Colon (tissue), 2 donors: ENCODE results near the gene CSNK1E.

ENCODE experiments used
- FAIRE-seq: peaks from 2 replicates; lab custom pipeline; 2012; peaks lifted over from hg19 to GRCh38; lab: Jason Lieb, UNC
- donor health status: control.
- donor health status: control.

The CSNK1E gene

DNA sequence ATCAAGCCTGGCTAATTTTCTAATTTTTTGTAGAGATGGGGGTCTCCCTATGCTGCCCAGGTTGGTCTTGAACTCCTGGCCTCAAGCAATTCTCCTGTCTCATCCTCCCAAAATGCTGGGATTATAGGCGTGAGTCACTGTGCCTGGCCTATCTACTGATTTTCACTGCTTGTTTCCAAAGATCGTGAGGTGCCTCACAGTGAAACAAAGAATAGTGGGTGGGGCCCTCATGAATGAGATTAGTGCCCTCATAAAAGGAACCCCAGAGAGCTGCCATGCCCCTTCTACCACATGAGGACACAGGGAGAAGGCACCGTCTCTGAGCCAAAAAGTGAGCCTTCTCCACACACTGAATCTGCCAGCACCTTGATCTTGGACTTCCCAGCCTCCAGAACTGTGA lies 67.9 kb downstream of the CSNK1E start:
- FAIRE-seq: no peak

- no peak for FAIRE-seq
Measured at GRCh38 chr22:38248280-38248679, 69.0 kb downstream of the CSNK1E start.

- FAIRE-seq: no peak
Measured at GRCh38 chr22:38247713-38248112, 69.5 kb downstream of the CSNK1E start.

DNA sequence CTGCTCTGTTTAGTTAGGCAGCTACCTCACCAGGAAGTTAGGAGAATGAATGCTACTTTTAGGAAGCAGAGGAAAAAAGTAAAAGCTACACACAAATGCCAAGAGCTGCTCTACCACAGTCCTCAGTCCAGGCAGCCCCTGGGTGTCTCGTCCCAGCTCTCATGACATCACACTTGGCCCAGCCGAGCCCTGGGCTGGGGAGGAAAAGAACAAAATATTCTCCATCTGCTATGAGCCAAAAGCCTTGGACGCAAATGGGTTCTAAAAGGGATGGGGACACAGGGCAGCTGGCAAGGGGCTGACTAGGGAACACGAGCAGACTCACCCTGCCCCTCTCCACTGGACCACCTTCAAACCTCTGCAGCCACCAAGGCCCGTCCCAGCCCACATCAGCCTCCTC lies 70.5 kb downstream of the CSNK1E start:
- FAIRE-seq: no peak

DNA sequence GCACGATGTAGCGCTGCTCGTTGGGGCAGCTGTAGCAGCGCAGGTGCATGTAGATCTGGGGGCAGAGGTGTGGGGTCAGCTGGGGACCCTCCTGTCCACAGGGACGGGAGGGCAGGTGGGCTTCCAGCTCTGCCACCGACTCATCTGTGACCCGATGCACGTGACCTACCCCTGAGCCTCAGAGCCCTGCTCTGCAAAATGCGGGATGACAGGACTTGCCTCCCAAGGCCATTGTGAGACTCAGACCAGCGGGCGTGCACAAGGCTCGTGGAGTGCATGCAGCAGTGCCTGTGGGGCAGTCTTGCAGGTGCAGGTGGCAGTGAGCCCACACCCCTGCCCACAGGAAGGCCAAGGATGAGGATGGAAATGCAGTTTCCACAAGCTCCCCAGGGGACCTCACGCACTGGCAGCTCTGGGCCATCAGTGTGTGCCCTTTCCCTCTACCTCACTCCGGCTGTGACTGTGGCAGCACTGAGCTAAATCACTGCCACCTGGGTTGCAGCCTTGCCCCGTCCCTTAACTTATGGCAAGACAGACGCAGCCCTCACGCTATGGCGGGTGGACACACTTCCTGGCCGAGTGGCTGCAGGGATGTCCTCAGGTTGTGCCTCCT lies 71.1 kb downstream of the CSNK1E start:
- no peak for FAIRE-seq

GRCh38 chr22:38244106-38244505 lies 73.1 kb downstream of the CSNK1E start:
- FAIRE-seq: no peak

GRCh38 chr22:38243007-38243765 lies 74.0 kb downstream of the CSNK1E start:
- FAIRE-seq: no peak

DNA sequence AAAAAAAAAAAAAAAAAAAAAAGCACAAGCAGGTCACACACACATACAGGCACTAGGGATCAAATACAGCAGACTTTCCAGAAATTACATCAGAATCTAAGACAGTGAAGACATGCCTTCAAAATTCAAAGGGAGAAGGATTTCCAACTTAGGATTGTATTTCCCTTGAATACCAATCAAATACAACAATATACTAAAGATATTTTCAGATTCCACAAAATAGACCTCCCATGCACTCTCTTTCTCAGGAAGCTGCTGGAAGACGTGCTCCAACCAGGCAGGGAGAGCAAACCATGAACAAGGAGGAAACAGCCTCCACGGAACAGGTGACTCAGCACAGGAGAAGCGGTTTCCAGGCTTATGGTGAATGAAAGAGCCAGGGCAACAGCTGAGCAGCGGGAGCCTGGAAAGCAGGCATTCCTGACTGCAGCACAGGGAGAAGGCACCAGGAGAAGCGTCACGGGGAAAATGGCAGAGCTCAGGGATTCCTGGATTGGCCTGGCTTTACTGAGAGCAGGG lies 76.4 kb downstream of the CSNK1E start:
- FAIRE-seq: no peak
